HCT116 (cell line): Measurements from ENCODE around the gene DSTYK. TPM values are rescaled to one million over a fixed set of nuclear protein-coding genes. Genes with fewer than 3 reads are reported as not detected.

ENCODE experiments used
- ATAC-seq: fragments of 200-7000 bp; cut with Tn5 transposase; 2 replicates; pipeline ENCODE4 v1.9.1; 2020; ENCODE audit warnings: mild to moderate bottlenecking, moderate library complexity
- BruUV-seq: library from RNA; stranded (reverse); fragments of 400-500 nt; replicated peaks from 2 replicates; lab custom pipeline; 2021; lab: Mats Ljungman, UMichigan
- CTCF ChIA-PET: fragments of 300-600 bp; sonication (Branson Sonifier 250); formaldehyde crosslinking; loops from one replicate; lab custom pipeline; 2021; ENCODE audit warnings: antibody characterized with exemption; lab: Charles Lee
- POLR2A ChIA-PET: fragments of 300-600, 350-600 bp; sonication (Branson Sonifier 250); formaldehyde crosslinking; loops from one replicate; lab custom pipeline; 2021; ENCODE audit warnings: antibody characterized with exemption; lab: Charles Lee
- RAD21 ChIA-PET, 2 experiments: fragments of 300-600 bp; sonication (Branson Sonifier 250); formaldehyde crosslinking; loops; one replicate each; lab custom pipeline; 2023; ENCODE audit warnings: low total read pairs in 2 of 2; ENCODE audit not compliant: uncharacterized antibody in 2 of 2, unreplicated experiment in 2 of 2, low non-redundant PET in 1 of 2; lab: Charles Lee
- DNase-seq: peaks from one replicate; pipeline ENCODE4 v3.0.0-alpha.2; 2010; ENCODE audit warnings: low read depth, low spot score
- H2AFZ ChIP-seq: fragments of 200-600 bp; shearing (Covaris generic), sonication (generic); 2 replicates; pipeline ENCODE4 v1.6.1; 2017; ENCODE audit warnings: low read depth, mixed run types, mixed read lengths, antibody characterized with exemption, low read length; ENCODE audit not compliant: poor library complexity, severe bottlenecking
- H3K27ac ChIP-seq: 2 replicates; pipeline ENCODE4 v1.5.1; 2012; ENCODE audit warnings: low read depth, low read length
- H3K27me3 ChIP-seq: fragments of 200-600 bp; sonication (generic); 2 replicates; pipeline ENCODE4 v1.6.1; 2016; ENCODE audit warnings: mixed run types, low read length, mixed read lengths; ENCODE audit not compliant: insufficient read depth
- H3K36me3 ChIP-seq, 2 experiments: fragments of 200-500 bp in 1 of 2; fragments of 200-600 bp in 1 of 2; sonication (Bioruptor generic) in 1 of 2; sonication (generic) in 1 of 2; 2 replicates each; pipeline versions ENCODE4 v1.5.1 to v1.6.1; 2014 to 2016; ENCODE audit warnings: low read length in 2 of 2, inconsistent platforms in 1 of 2, mixed read lengths in 1 of 2, mixed run types in 1 of 2; ENCODE audit not compliant: insufficient read depth in 2 of 2, control insufficient read depth in 1 of 2
- H3K4me1 ChIP-seq, 2 experiments: fragments of 200-600 bp in 1 of 2; sonication (generic) in 1 of 2; 2 replicates each; pipeline versions ENCODE4 v1.5.1 to v1.6.1; 2012 to 2017; ENCODE audit warnings: low read length in 2 of 2, inconsistent platforms in 1 of 2, mild to moderate bottlenecking in 1 of 2, mixed read lengths in 1 of 2, mixed run types in 1 of 2, moderate library complexity in 1 of 2; ENCODE audit not compliant: insufficient read depth in 2 of 2, control insufficient read depth in 1 of 2
- H3K4me2 ChIP-seq: fragments of 200-600 bp; sonication (generic); 2 replicates; pipeline ENCODE4 v1.6.1; 2017; ENCODE audit warnings: mixed run types, low read length, mixed read lengths
- H3K4me3 ChIP-seq, 2 experiments: fragments of 200-600 bp in 1 of 2; sonication (generic) in 1 of 2; replicated peaks in 1 of 2; 2 replicates each; pipeline ENCODE4 v1.5.1; 2011 to 2016; ENCODE audit warnings: low read length in 2 of 2, control low read depth in 1 of 2, low read depth in 1 of 2, mild to moderate bottlenecking in 1 of 2, mixed read lengths in 1 of 2, mixed run types in 1 of 2
- H3K79me2 ChIP-seq: fragments of 200-600 bp; sonication (generic); 2 replicates; pipeline ENCODE4 v1.6.1; 2017; ENCODE audit warnings: mild to moderate bottlenecking, mixed run types, low read length, moderate library complexity, mixed read lengths; ENCODE audit not compliant: insufficient read depth
- H3K9ac ChIP-seq: fragments of 200-600 bp; sonication (generic); 2 replicates; pipeline ENCODE4 v1.6.1; 2016; ENCODE audit warnings: low read length, mixed read lengths
- H3K9me2 ChIP-seq: fragments of 200-600 bp; sonication (generic), shearing (Covaris generic); 2 replicates; pipeline ENCODE4 v1.6.1; 2017; ENCODE audit warnings: mixed run types, mild to moderate bottlenecking, moderate library complexity; ENCODE audit not compliant: insufficient read depth
- H3K9me3 ChIP-seq, 2 experiments: fragments of 200-500 bp in 1 of 2; fragments of 200-600 bp in 1 of 2; sonication (Bioruptor generic) in 1 of 2; sonication (generic) in 1 of 2; 2 replicates each; pipeline ENCODE4 v1.6.1; 2014 to 2017; ENCODE audit warnings: low read length in 2 of 2, mixed read lengths in 2 of 2, inconsistent platforms in 1 of 2, low read depth in 1 of 2, mild to moderate bottlenecking in 1 of 2, mixed run types in 1 of 2, moderate library complexity in 1 of 2; ENCODE audit not compliant: control insufficient read depth in 1 of 2, insufficient read depth in 1 of 2
- H4K20me1 ChIP-seq: fragments of 200-600 bp; sonication (generic), shearing (Covaris generic); 2 replicates; pipeline ENCODE4 v1.6.1; 2017; ENCODE audit warnings: mixed run types, mild to moderate bottlenecking, moderate library complexity; ENCODE audit not compliant: insufficient read depth
- ATF3 ChIP-seq: IDR thresholded peaks from 2 replicates; pipeline ENCODE4 v1.6.1; 2012
- CEBPB ChIP-seq: IDR thresholded peaks from 2 replicates; pipeline ENCODE4 v1.6.1; 2012; ENCODE audit warnings: low read depth
- CTCF ChIP-seq, 3 experiments: fragments of 200-600 bp in 1 of 3; sonication (generic) in 1 of 3; IDR thresholded peaks in 2 of 3; conservative IDR thresholded peaks in 1 of 3; 2 replicates each; pipeline ENCODE4 v1.5.1; 2012 to 2017; ENCODE audit warnings: low read depth in 2 of 3, low read length in 2 of 3, antibody characterized with exemption in 1 of 3, borderline replicate concordance in 1 of 3, control low read depth in 1 of 3, mild to moderate bottlenecking in 1 of 3, mixed read lengths in 1 of 3, mixed run types in 1 of 3, moderate library complexity in 1 of 3; ENCODE audit not compliant: insufficient read depth in 1 of 3
- ELF1 ChIP-seq: IDR thresholded peaks from 2 replicates; pipeline ENCODE4 v1.6.1; 2012; ENCODE audit warnings: low read depth, borderline replicate concordance
- EZH2phosphoT487 ChIP-seq: fragments of 200-600 bp; IDR thresholded peaks from 2 replicates; pipeline ENCODE4 v1.6.1; 2018; ENCODE audit warnings: antibody characterized with exemption, borderline replicate concordance
- FOSL1 ChIP-seq: IDR thresholded peaks from 2 replicates; pipeline ENCODE4 v1.6.1; 2012; ENCODE audit warnings: low read depth
- POLR2A ChIP-seq: IDR thresholded peaks from 2 replicates; pipeline ENCODE4 v1.7.0; 2011; ENCODE audit warnings: borderline replicate concordance; ENCODE audit not compliant: insufficient read depth, insufficient read length; ENCODE audit errors: extremely low read depth
- POLR2AphosphoS5 ChIP-seq: IDR thresholded peaks from 2 replicates; pipeline ENCODE4 v1.6.1; 2011; ENCODE audit warnings: mild to moderate bottlenecking, low read depth, low read length, moderate library complexity
- SIN3A ChIP-seq: IDR thresholded peaks from 2 replicates; pipeline ENCODE4 v1.6.1; 2012; ENCODE audit warnings: low read depth
- ZNF274 ChIP-seq: fragments of 200-500 bp; sonication (Bioruptor generic); IDR thresholded peaks from 2 replicates; pipeline ENCODE4 v1.6.1; 2014; ENCODE audit warnings: mild to moderate bottlenecking, low read depth, low read length, inconsistent platforms
- intact Hi-C: fragments of 100-400 bp; cut with micrococcal nuclease; formaldehyde crosslinking; loops from 2 replicates; pipeline ENCODE4 v1.10.0; 2022
- total RNA-seq: library from RNA; stranded (reverse); gene quantifications from one replicate; pipeline ENCODE4 v1.2.1, GENCODE V29; 2021; ENCODE audit not compliant: unreplicated experiment

Gene DSTYK
- total RNA-seq, 1 experiment from 2014 or later: 6.6 TPM

GRCh38 chr1:205232127-205232820, 20.8 kb upstream of the DSTYK start:
- Histone ChIP-seq H2AFZ (no peak overlapping the region), H3K9me2 (no peaks in the 10 kb centered on the region)
- POLR2A ChIA-PET: no interaction called here
- no peak for TF ChIP-seq SIN3A
- TF ChIP-seq POLR2A: no peak
- TF ChIP-seq ZNF274: no peak
- TF ChIP-seq CEBPB: no peak
- no peak for TF ChIP-seq ELF1
- TF ChIP-seq POLR2AphosphoS5: no peak
- no peak for TF ChIP-seq FOSL1
- no peak for TF ChIP-seq CTCF (IDR thresholded peaks at IDR 0.05 in 2 of 3, conservative IDR thresholded peaks at IDR 0.05 in 1 of 3; ENCODE audit: borderline replicate concordance in 1 of 3, insufficient read depth in 1 of 3, low read depth in 2 of 3, low read length in 2 of 3)
- no peak for TF ChIP-seq EZH2phosphoT487
- TF ChIP-seq ATF3: no peak
- TF ChIP-seq, all 23 proteins: peak for 0
- H3K4me3 ChIP-seq: no peak overlapping the region
- no peaks in the 10 kb centered on the region for H3K79me2 ChIP-seq
- peaks cover 3 to 18% of the 10 kb centered on the region in 2 experiments; a peak in 3 of 4 replicates for H3K4me1 ChIP-seq
- no TSS peak for BruUV-seq
- no peaks in the 10 kb centered on the region for H3K36me3 ChIP-seq
- H3K9ac ChIP-seq: no peak overlapping the region
- RAD21 ChIA-PET: no interaction called here
- no peak for DNase-seq
- no peaks in the 10 kb centered on the region for H3K9me3 ChIP-seq
- ATAC-seq: no peak
- H3K27me3 ChIP-seq: no peaks in the 10 kb centered on the region
- CTCF ChIA-PET: no interaction called here
- no peak overlapping the region for H3K27ac ChIP-seq
- no peak overlapping the region for H3K4me2 ChIP-seq
- no peaks in the 10 kb centered on the region for H4K20me1 ChIP-seq
- intact Hi-C loops: no loop called here
